Frontal cortex (tissue), 4 donors: ENCODE results near the gene PSENEN. TPM values are rescaled to one million over a fixed set of nuclear protein-coding genes. Genes with fewer than 3 reads are reported as not detected.
"Not testable (repeated sequence)": the region's sequence is repeated elsewhere in the genome, so short reads cannot be mapped to it uniquely, and the experiment has no call there.

Experiments used
- DNase-seq, 2 donors: peaks; one replicate each; pipeline ENCODE4 v3.0.0; 2012; ENCODE audit warnings: low spot score in 2 of 2
- FAIRE-seq: peaks from 2 replicates; lab custom pipeline; 2012; peaks lifted over from hg19 to GRCh38; lab: Jason Lieb, UNC
- total RNA-seq: library from RNA; depleted of rRNA; stranded (reverse); fragments of >200 nt; gene quantifications from one replicate; pipeline ENCODE4 v1.2.3, GENCODE V29; 2014
- donor health status: control.
- donor health status: control.
- donor health status: control.

Gene PSENEN
- total RNA-seq, 1 donor from 2014 or later = 5.7 TPM

- DNase-seq (no peak), FAIRE-seq (no peak)
Measured at GRCh38 chr19:35783469-35784434, 38.3 kb downstream of the PSENEN start.

GRCh38 chr19:35784503-35785338 lies 39.3 kb downstream of the PSENEN start:
- no peak for FAIRE-seq
- DNase-seq = no peak

- DNase-seq = no peak
- no peak for FAIRE-seq
Measured at GRCh38 chr19:35785339-35785627, 39.8 kb downstream of the PSENEN start.

GRCh38 chr19:35786299-35787160 lies 41.1 kb downstream of the PSENEN start:
- no peak for DNase-seq
- no peak for FAIRE-seq

GRCh38 chr19:35787227-35787799 lies 41.9 kb downstream of the PSENEN start:
- DNase-seq = no peak

GRCh38 chr19:35788205-35788960 lies 42.9 kb downstream of the PSENEN start:
- no peak for DNase-seq
- no peak for FAIRE-seq

More at GRCh38 chr19:35787227-35787799, 41.9 kb downstream of the PSENEN start:
- FAIRE-seq = no peak

GRCh38 chr19:35789195-35789977 lies 43.9 kb downstream of the PSENEN start:
- FAIRE-seq = no peak
- no peak for DNase-seq

GRCh38 chr19:35789978-35790944 lies 44.8 kb downstream of the PSENEN start:
- DNase-seq (no peak), FAIRE-seq (no peak)

- FAIRE-seq = no peak
- DNase-seq = no peak
Measured at GRCh38 chr19:35790981-35791813, 45.7 kb downstream of the PSENEN start.

GRCh38 chr19:35791814-35792279 lies 46.4 kb downstream of the PSENEN start:
- DNase-seq (no peak), FAIRE-seq (no peak)

GRCh38 chr19:35792312-35792711 lies 46.9 kb downstream of the PSENEN start:
- FAIRE-seq = no peak
- no peak for DNase-seq

GRCh38 chr19:35792888-35793287 lies 47.4 kb downstream of the PSENEN start:
- no peak for FAIRE-seq
- DNase-seq = no peak

GRCh38 chr19:35793381-35794165 lies 48.1 kb downstream of the PSENEN start:
- no peak for FAIRE-seq
- no peak for DNase-seq

- not testable (repeated sequence) for FAIRE-seq, DNase-seq
Measured at GRCh38 chr19:35795564-35795963, 50.1 kb downstream of the PSENEN start.
